IPS-15b (cell line): ENCODE results near the gene C6orf136.
A peak's percentile ranks its signal among the peaks of the same experiment; 100 is the strongest.
"Not testable (repeated sequence)": the region's sequence is repeated elsewhere in the genome, so short reads cannot be mapped to it uniquely, and the experiment has no call there.

Experiments
- H3K27me3 ChIP-seq: one replicate; pipeline ENCODE4 v1.6.1; 2013; ENCODE audit warnings: low read length; ENCODE audit not compliant: control insufficient read depth, insufficient read depth
- H3K36me3 ChIP-seq: one replicate; pipeline ENCODE4 v1.6.1; 2013; ENCODE audit warnings: low read length; ENCODE audit not compliant: control insufficient read depth, insufficient read depth
- H3K4me1 ChIP-seq: one replicate; pipeline ENCODE4 v1.6.1; 2013; ENCODE audit warnings: mild to moderate bottlenecking, low read length; ENCODE audit not compliant: control insufficient read depth, insufficient read depth
- H3K4me3 ChIP-seq: one replicate; pipeline ENCODE4 v1.5.1; 2013; ENCODE audit warnings: low read depth, low read length
- H3K9ac ChIP-seq: one replicate; pipeline ENCODE4 v1.6.1; 2013; ENCODE audit warnings: low read depth, mild to moderate bottlenecking, low read length
- H3K9me3 ChIP-seq: one replicate; pipeline ENCODE4 v1.6.1; 2013; ENCODE audit warnings: mild to moderate bottlenecking, low read length; ENCODE audit not compliant: control insufficient read depth, insufficient read depth

Gene C6orf136

GRCh38 chr6:30647242-30648116, 546 bp downstream of the C6orf136 start:
- peaks cover 13% of the 10 kb centered on the region for H3K36me3 ChIP-seq
- no peaks in the 10 kb centered on the region for H3K27me3 ChIP-seq
- peaks cover 6% of the 10 kb centered on the region for H3K4me1 ChIP-seq
- H3K4me3 ChIP-seq = peak overlapping the region; percentile 90
- no peaks in the 10 kb centered on the region for H3K9me3 ChIP-seq
- H3K9ac ChIP-seq = peak overlapping the region; percentile 81

GRCh38 chr6:30651143-30651542, 4.2 kb downstream of the C6orf136 start:
- Histone ChIP-seq H3K9me3 (no peaks in the 10 kb centered on the region), H3K9ac (no peak overlapping the region), H3K36me3 (peaks cover 25% of the 10 kb centered on the region), H3K4me3 (no peak overlapping the region), H3K27me3 (no peaks in the 10 kb centered on the region), H3K4me1 (peaks cover 4% of the 10 kb centered on the region)

GRCh38 chr6:30654798-30655742, 8.1 kb downstream of the C6orf136 start:
- H3K27me3 ChIP-seq = no peaks in the 10 kb centered on the region
- H3K9ac ChIP-seq = no peak overlapping the region
- H3K9me3 ChIP-seq = no peaks in the 10 kb centered on the region
- peaks cover 49% of the 10 kb centered on the region for H3K36me3 ChIP-seq
- no peak overlapping the region for H3K4me3 ChIP-seq
- no peaks in the 10 kb centered on the region for H3K4me1 ChIP-seq

- no peaks in the 10 kb centered on the region for H3K27me3 ChIP-seq
- H3K4me1 ChIP-seq = no peaks in the 10 kb centered on the region
- no peak overlapping the region for H3K4me3 ChIP-seq
- peaks cover 52% of the 10 kb centered on the region for H3K36me3 ChIP-seq
- H3K9ac ChIP-seq = no peak overlapping the region
- H3K9me3 ChIP-seq = no peaks in the 10 kb centered on the region
These were observed 8.8 kb downstream of the C6orf136 start for GRCh38 chr6:30655743-30656094.

- Histone ChIP-seq H3K9ac (no peak overlapping the region), H3K4me3 (no peak overlapping the region), H3K36me3 (peaks cover 52% of the 10 kb centered on the region), H3K9me3 (no peaks in the 10 kb centered on the region), H3K4me1 (no peaks in the 10 kb centered on the region), H3K27me3 (no peaks in the 10 kb centered on the region)
These were observed 9.6 kb downstream of the C6orf136 start for GRCh38 chr6:30656513-30656912.

GRCh38 chr6:30657454-30657853, 10.5 kb downstream of the C6orf136 start:
- Histone ChIP-seq H3K9ac (no peak overlapping the region), H3K4me3 (no peak overlapping the region), H3K27me3 (no peaks in the 10 kb centered on the region), H3K4me1 (no peaks in the 10 kb centered on the region), H3K36me3 (peaks cover 51% of the 10 kb centered on the region), H3K9me3 (no peaks in the 10 kb centered on the region)

GRCh38 chr6:30657922-30658321, 11.0 kb downstream of the C6orf136 start:
- H3K27me3 ChIP-seq, H3K9me3 ChIP-seq, H3K4me3 ChIP-seq, H3K4me1 ChIP-seq, H3K9ac ChIP-seq: not testable (repeated sequence)
- peaks cover 51% of the 10 kb centered on the region for H3K36me3 ChIP-seq

GRCh38 chr6:30664994-30665767, 18.2 kb downstream of the C6orf136 start:
- no peaks in the 10 kb centered on the region for H3K9me3 ChIP-seq
- no peaks in the 10 kb centered on the region for H3K4me1 ChIP-seq
- H3K9ac ChIP-seq = no peak overlapping the region
- no peak overlapping the region for H3K4me3 ChIP-seq
- H3K27me3 ChIP-seq = no peaks in the 10 kb centered on the region
- peaks cover 28% of the 10 kb centered on the region for H3K36me3 ChIP-seq

- H3K4me1 ChIP-seq, H3K9me3 ChIP-seq, H3K4me3 ChIP-seq, H3K27me3 ChIP-seq, H3K9ac ChIP-seq: not testable (repeated sequence)
- peaks cover 32% of the 10 kb centered on the region for H3K36me3 ChIP-seq
These were observed 19.4 kb downstream of the C6orf136 start for GRCh38 chr6:30666300-30666699.

GRCh38 chr6:30670760-30671527, 24.0 kb downstream of the C6orf136 start:
- Histone ChIP-seq H3K36me3 (peaks cover 8% of the 10 kb centered on the region), H3K9me3 (no peaks in the 10 kb centered on the region), H3K4me3 (no peak overlapping the region), H3K27me3 (no peaks in the 10 kb centered on the region), H3K4me1 (no peaks in the 10 kb centered on the region), H3K9ac (no peak overlapping the region)
